DOHH2 (cell line): ENCODE measurements around the gene MKKS.

Experiments
- H3F3A ChIP-seq: fragments of 200-600 bp; sonication (generic), shearing (Covaris generic); 2 replicates; pipeline ENCODE4 v1.6.0; 2016; ENCODE audit warnings: antibody characterized with exemption, mild to moderate bottlenecking; ENCODE audit not compliant: control insufficient read depth, insufficient read depth
- H3K27ac ChIP-seq: fragments of 200-600 bp; sonication (generic); 2 replicates; pipeline ENCODE4 v1.5.1; 2014; ENCODE audit warnings: low read depth, mild to moderate bottlenecking, low read length, moderate library complexity
- H3K27me3 ChIP-seq: fragments of 200-600 bp; sonication (generic); 2 replicates; pipeline ENCODE4 v1.6.1; 2014; ENCODE audit warnings: mild to moderate bottlenecking, low read length, mixed read lengths; ENCODE audit not compliant: control insufficient read depth
- H3K36me3 ChIP-seq: fragments of 200-600 bp; sonication (generic); 2 replicates; pipeline ENCODE4 v1.6.1; 2014; ENCODE audit warnings: mild to moderate bottlenecking, low read length, moderate library complexity, mixed read lengths; ENCODE audit not compliant: control insufficient read depth
- H3K4me1 ChIP-seq: fragments of 200-600 bp; sonication (generic); 2 replicates; pipeline ENCODE4 v1.6.1; 2014; ENCODE audit warnings: mild to moderate bottlenecking, low read length, mixed read lengths; ENCODE audit not compliant: control insufficient read depth
- H3K4me2 ChIP-seq: fragments of 200-600 bp; sonication (generic); 2 replicates; pipeline ENCODE4 v1.6.0; 2014; ENCODE audit warnings: mild to moderate bottlenecking, low read length, moderate library complexity
- H3K4me3 ChIP-seq: fragments of 200-600 bp; sonication (generic); 2 replicates; pipeline ENCODE4 v1.5.1; 2014; ENCODE audit warnings: mild to moderate bottlenecking, low read length, mixed read lengths
- H3K79me2 ChIP-seq: fragments of 200-600 bp; sonication (generic); 2 replicates; pipeline ENCODE4 v1.6.1; 2014; ENCODE audit warnings: mild to moderate bottlenecking, low read length, mixed read lengths; ENCODE audit not compliant: control insufficient read depth
- H3K9me2 ChIP-seq: fragments of 200-600 bp; sonication (generic); replicated peaks from 2 replicates; pipeline ENCODE4 v1.6.1; 2014; ENCODE audit warnings: mild to moderate bottlenecking, low read length, mixed read lengths; ENCODE audit not compliant: control insufficient read depth
- H3K9me3 ChIP-seq: fragments of 200-600 bp; sonication (generic); 2 replicates; pipeline ENCODE4 v1.6.1; 2014; ENCODE audit warnings: antibody characterized with exemption, low read length, mixed read lengths; ENCODE audit not compliant: control insufficient read depth, insufficient read depth
- H4K20me1 ChIP-seq: fragments of 200-600 bp; sonication (generic); 2 replicates; pipeline ENCODE4 v1.6.0; 2014; ENCODE audit warnings: low read depth, mild to moderate bottlenecking, antibody characterized with exemption, low read length, moderate library complexity; ENCODE audit not compliant: control insufficient read depth, insufficient read depth
- CTCF ChIP-seq: fragments of 200-600 bp; sonication (generic); IDR thresholded peaks from one replicate; pipeline ENCODE4 v1.5.1; 2014; ENCODE audit warnings: antibody characterized with exemption, mild to moderate bottlenecking, low read depth, low read length; ENCODE audit not compliant: poor library complexity, severe bottlenecking
- EZH2phosphoT487 ChIP-seq: fragments of 200-600 bp; sonication (generic); IDR thresholded peaks from 2 replicates; pipeline ENCODE4 v1.6.1; 2017; ENCODE audit warnings: borderline replicate concordance, mild to moderate bottlenecking, antibody characterized with exemption, low read length, moderate library complexity, mixed read lengths

The MKKS gene

GRCh38 chr20:10387686-10388085 is 46.3 kb downstream of the MKKS start:
- H3K36me3 ChIP-seq = no peaks in the 10 kb centered on the region
- no peaks in the 10 kb centered on the region for H3K4me1 ChIP-seq
- H3K4me2 ChIP-seq = no peak overlapping the region
- TF ChIP-seq EZH2phosphoT487 (no peak), CTCF (no peak)
- no peaks in the 10 kb centered on the region for H3K9me2 ChIP-seq
- no peaks in the 10 kb centered on the region for H4K20me1 ChIP-seq
- H3K27ac ChIP-seq = no peak overlapping the region
- no peaks in the 10 kb centered on the region for H3F3A ChIP-seq
- H3K79me2 ChIP-seq = no peaks in the 10 kb centered on the region
- no peaks in the 10 kb centered on the region for H3K9me3 ChIP-seq
- H3K4me3 ChIP-seq = no peak overlapping the region
- H3K27me3 ChIP-seq = no peaks in the 10 kb centered on the region

GRCh38 chr20:10385850-10386544 is 48.0 kb downstream of the MKKS start:
- Histone ChIP-seq H3K27me3 (no peaks in the 10 kb centered on the region), H3K9me3 (no peaks in the 10 kb centered on the region), H3K4me2 (no peak overlapping the region), H3K4me3 (no peak overlapping the region), H3F3A (no peaks in the 10 kb centered on the region), H3K27ac (no peak overlapping the region), H3K79me2 (no peaks in the 10 kb centered on the region), H3K36me3 (no peaks in the 10 kb centered on the region), H3K4me1 (no peaks in the 10 kb centered on the region), H3K9me2 (no peaks in the 10 kb centered on the region), H4K20me1 (no peaks in the 10 kb centered on the region)
- TF ChIP-seq EZH2phosphoT487 (no peak), CTCF (no peak)

- Histone ChIP-seq H3K9me2 (no peaks in the 10 kb centered on the region), H3K27ac (no peak overlapping the region)
Observed at GRCh38 chr20:10381477-10381876, 52.5 kb downstream of the MKKS start.

More at GRCh38 chr20:10381477-10381876, 52.5 kb downstream of the MKKS start:
- Histone ChIP-seq H4K20me1 (no peaks in the 10 kb centered on the region), H3K79me2 (no peaks in the 10 kb centered on the region), H3K27me3 (no peaks in the 10 kb centered on the region), H3F3A (no peaks in the 10 kb centered on the region), H3K4me2 (no peak overlapping the region), H3K4me3 (no peak overlapping the region), H3K9me3 (no peaks in the 10 kb centered on the region), H3K36me3 (no peaks in the 10 kb centered on the region), H3K4me1 (no peaks in the 10 kb centered on the region)
- TF ChIP-seq EZH2phosphoT487 (no peak), CTCF (no peak)
